Keratinocyte (primary cell): ENCODE results near the gene SDK1. TPM values are rescaled to one million over a fixed set of nuclear protein-coding genes. Genes with fewer than 3 reads are reported as not detected.

Experiments used
- DNase-seq: peaks from one replicate; pipeline ENCODE4 v3.0.0-alpha.2; 2011; ENCODE audit warnings: low read depth, missing footprints, low spot score
- FAIRE-seq: peaks from 2 replicates; lab custom pipeline; 2011; peaks lifted over from hg19 to GRCh38; lab: Jason Lieb, UNC
- H2AFZ ChIP-seq: 2 replicates; pipeline ENCODE4 v1.6.0; 2012; ENCODE audit warnings: low read length, control low read depth, inconsistent platforms; ENCODE audit not compliant: control insufficient read depth
- H3K27ac ChIP-seq: 2 replicates; pipeline ENCODE4 v1.5.1; 2011; ENCODE audit warnings: low read length; ENCODE audit not compliant: control insufficient read depth, insufficient read depth
- H3K27me3 ChIP-seq: 3 replicates; pipeline ENCODE4 v1.6.0; 2011; ENCODE audit warnings: low read length; ENCODE audit not compliant: control insufficient read depth, insufficient read depth; ENCODE audit errors: extremely low read depth
- H3K36me3 ChIP-seq, 2 experiments: 2 replicates in 1 of 2; 3 replicates in 1 of 2; pipeline ENCODE4 v1.5.1; 2011; ENCODE audit warnings: low read length in 2 of 2, mild to moderate bottlenecking in 1 of 2; ENCODE audit not compliant: control insufficient read depth in 2 of 2, insufficient read depth in 2 of 2; ENCODE audit errors: extremely low read depth in 1 of 2
- H3K4me1 ChIP-seq: 3 replicates; pipeline ENCODE4 v1.5.1; 2011; ENCODE audit warnings: low read length; ENCODE audit not compliant: control insufficient read depth, insufficient read depth; ENCODE audit errors: extremely low read depth
- H3K4me2 ChIP-seq: 3 replicates; pipeline ENCODE4 v1.6.0; 2011; ENCODE audit warnings: low read depth, low read length; ENCODE audit not compliant: control insufficient read depth, insufficient read depth; ENCODE audit errors: extremely low read depth
- H3K4me3 ChIP-seq, 3 experiments: fragments of 200-600 bp in 1 of 3; sonication (generic) in 1 of 3; 2 replicates in 2 of 3; 3 replicates in 1 of 3; pipeline ENCODE4 v1.5.1; 2011 to 2016; ENCODE audit warnings: low read length in 3 of 3, mild to moderate bottlenecking in 3 of 3, control low read depth in 2 of 3, inconsistent platforms in 1 of 3, low read depth in 1 of 3, mixed read lengths in 1 of 3, mixed run types in 1 of 3, moderate library complexity in 1 of 3; ENCODE audit not compliant: control insufficient read depth in 2 of 3, insufficient read depth in 2 of 3; ENCODE audit errors: extremely low read depth in 1 of 3
- H3K79me2 ChIP-seq: 2 replicates; pipeline ENCODE4 v1.6.0; 2012; ENCODE audit warnings: low read length; ENCODE audit not compliant: control insufficient read depth, insufficient read depth
- H3K9ac ChIP-seq: 3 replicates; pipeline ENCODE4 v1.6.0; 2011; ENCODE audit warnings: low read length; ENCODE audit not compliant: control insufficient read depth, insufficient read depth; ENCODE audit errors: extremely low read depth
- H3K9me1 ChIP-seq: 3 replicates; pipeline ENCODE4 v1.6.0; 2011; ENCODE audit warnings: low read length; ENCODE audit not compliant: control insufficient read depth, insufficient read depth; ENCODE audit errors: extremely low read depth
- H3K9me3 ChIP-seq: 2 replicates; pipeline ENCODE4 v1.5.1; 2012; ENCODE audit warnings: low read depth, low read length; ENCODE audit not compliant: control insufficient read depth
- H4K20me1 ChIP-seq: 3 replicates; pipeline ENCODE4 v1.6.0; 2011; ENCODE audit warnings: low read length; ENCODE audit not compliant: control insufficient read depth, insufficient read depth; ENCODE audit errors: extremely low read depth
- EZH2 ChIP-seq: IDR thresholded peaks from one replicate; pipeline ENCODE4 v1.6.1; 2012; ENCODE audit warnings: inconsistent platforms, mild to moderate bottlenecking, low read length, moderate library complexity
- dilution Hi-C: fragments of 300-500 bp; cut with MboI; formaldehyde crosslinking; loops from one replicate; pipeline ENCODE4 v1.7.0; 2020; ENCODE audit warnings: low sequenced_read_pairs; ENCODE audit not compliant: extremely low pct_ligation_motif_present
- polyA plus RNA-seq, 5 experiments: library from polyadenylated mRNA; depleted of rRNA in 3 of 5; stranded (reverse) in 3 of 5; stranded (forward) in 1 of 5; unstranded in 1 of 5; fragments of >200 nt; gene quantifications; 1 replicate in 1 of 5; 2 replicates in 3 of 5; 3 replicates in 1 of 5; pipeline versions ENCODE4 v1.2.1 to v1.2.3, GENCODE V29; 2011 to 2012; ENCODE audit warnings: missing spikeins in 2 of 5, low read depth in 1 of 5, low replicate concordance in 1 of 5
- TF ChIP-seq, protein P1 (sequence below), 3 experiments: IDR thresholded peaks in 1 of 3; conservative IDR thresholded peaks in 1 of 3; optimal IDR thresholded peaks in 1 of 3; 2 replicates in 2 of 3; 3 replicates in 1 of 3; pipeline versions ENCODE3 to v1.5.1; 2011; ENCODE audit warnings: low read length in 3 of 3, mild to moderate bottlenecking in 3 of 3, moderate library complexity in 2 of 3, control low read depth in 1 of 3, inconsistent platforms in 1 of 3; ENCODE audit not compliant: insufficient read depth in 2 of 3; ENCODE audit errors: extremely low read depth in 1 of 3

Gene SDK1
- polyA plus RNA-seq, 1 donor (not counting 4 experiments of a cell fraction or from before 2014, with no cell fraction given) = 0.66 TPM

GRCh38 chr7:4159761-4160554 lies 858.9 kb downstream of the SDK1 start:
- Histone ChIP-seq H3K4me2 (peak overlapping the region; percentile 48), H3K4me1 (peaks cover 16% of the 10 kb centered on the region), H3K79me2 (no peaks in the 10 kb centered on the region), H4K20me1 (no peaks in the 10 kb centered on the region), H3K9me1 (no peaks in the 10 kb centered on the region), H3K4me3 (no peak overlapping the region), H2AFZ (no peak overlapping the region), H3K36me3 (peaks cover 0 to 2% of the 10 kb centered on the region in 2 experiments), H3K9ac (no peak overlapping the region), H3K9me3 (no peaks in the 10 kb centered on the region), H3K27me3 (no peaks in the 10 kb centered on the region), H3K27ac (peak overlapping the region; percentile 62)
- TF ChIP-seq, protein P1, sequence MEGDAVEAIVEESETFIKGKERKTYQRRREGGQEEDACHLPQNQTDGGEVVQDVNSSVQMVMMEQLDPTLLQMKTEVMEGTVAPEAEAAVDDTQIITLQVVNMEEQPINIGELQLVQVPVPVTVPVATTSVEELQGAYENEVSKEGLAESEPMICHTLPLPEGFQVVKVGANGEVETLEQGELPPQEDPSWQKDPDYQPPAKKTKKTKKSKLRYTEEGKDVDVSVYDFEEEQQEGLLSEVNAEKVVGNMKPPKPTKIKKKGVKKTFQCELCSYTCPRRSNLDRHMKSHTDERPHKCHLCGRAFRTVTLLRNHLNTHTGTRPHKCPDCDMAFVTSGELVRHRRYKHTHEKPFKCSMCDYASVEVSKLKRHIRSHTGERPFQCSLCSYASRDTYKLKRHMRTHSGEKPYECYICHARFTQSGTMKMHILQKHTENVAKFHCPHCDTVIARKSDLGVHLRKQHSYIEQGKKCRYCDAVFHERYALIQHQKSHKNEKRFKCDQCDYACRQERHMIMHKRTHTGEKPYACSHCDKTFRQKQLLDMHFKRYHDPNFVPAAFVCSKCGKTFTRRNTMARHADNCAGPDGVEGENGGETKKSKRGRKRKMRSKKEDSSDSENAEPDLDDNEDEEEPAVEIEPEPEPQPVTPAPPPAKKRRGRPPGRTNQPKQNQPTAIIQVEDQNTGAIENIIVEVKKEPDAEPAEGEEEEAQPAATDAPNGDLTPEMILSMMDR (optimal IDR thresholded peaks at IDR 0.05 in 1 of 3, IDR thresholded peaks at IDR 0.05 in 1 of 3, conservative IDR thresholded peaks at IDR 0.05 in 1 of 3; ENCODE audit: extremely low read depth in 1 of 3, insufficient read depth in 2 of 3, low read length in 3 of 3) = no peak
- no peak for TF ChIP-seq EZH2
- dilution Hi-C loops = no loop called here
- FAIRE-seq (peak; percentile 84), DNase-seq (peak; percentile 55)

GRCh38 chr7:4162884-4163564 lies 862.0 kb downstream of the SDK1 start:
- Histone ChIP-seq H2AFZ (no peak overlapping the region), H3K4me3 (no peak overlapping the region), H3K4me2 (no peak overlapping the region), H3K27me3 (no peaks in the 10 kb centered on the region), H3K79me2 (no peaks in the 10 kb centered on the region), H3K9ac (no peak overlapping the region), H3K9me1 (no peaks in the 10 kb centered on the region), H3K27ac (no peak overlapping the region), H3K4me1 (peaks cover 16% of the 10 kb centered on the region), H3K9me3 (no peaks in the 10 kb centered on the region), H3K36me3 (peaks cover 0 to 5% of the 10 kb centered on the region in 2 experiments), H4K20me1 (no peaks in the 10 kb centered on the region)
- TF ChIP-seq, protein P1 (optimal IDR thresholded peaks at IDR 0.05 in 1 of 3, IDR thresholded peaks at IDR 0.05 in 1 of 3, conservative IDR thresholded peaks at IDR 0.05 in 1 of 3; ENCODE audit: extremely low read depth in 1 of 3, insufficient read depth in 2 of 3, low read length in 3 of 3) = no peak
- no peak for TF ChIP-seq EZH2
- FAIRE-seq = no peak
- DNase-seq = no peak
- dilution Hi-C loops = no loop called here
